AG04450 (cell line): ENCODE data around the gene MAML1. TPM values are rescaled to one million over a fixed set of nuclear protein-coding genes. Genes with fewer than 3 reads are reported as not detected.

Experiments
- CTCF ChIA-PET: fragments of 300-600, 350-600 bp; formaldehyde crosslinking; extraction: SDS; loops from one replicate; lab custom pipeline; 2022; ENCODE audit warnings: antibody characterized with exemption, inconsistent platforms; lab: Charles Lee
- POLR2A ChIA-PET: fragments of 350-600 bp; formaldehyde crosslinking; extraction: SDS; loops from one replicate; lab custom pipeline; 2021; ENCODE audit warnings: antibody characterized with exemption, inconsistent platforms; lab: Yijun Ruan, JAX
- DNase-seq: peaks from one replicate; pipeline ENCODE4 v3.0.0-alpha.2; 2011; ENCODE audit warnings: low read depth, low spot score
- H3K27ac ChIP-seq: one replicate; pipeline ENCODE4 v1.5.1; 2012; ENCODE audit warnings: low read depth, low read length, control low read depth
- H3K27me3 ChIP-seq: one replicate; pipeline ENCODE4 v1.6.0; 2012; ENCODE audit warnings: low read length; ENCODE audit not compliant: control insufficient read depth, insufficient read depth
- H3K4me3 ChIP-seq: 2 replicates; pipeline ENCODE4 v1.5.1; 2011; ENCODE audit warnings: mild to moderate bottlenecking, low read depth, low read length, control low read depth
- H3K9me3 ChIP-seq: 2 replicates; pipeline ENCODE4 v1.5.1; 2012; ENCODE audit warnings: low read length; ENCODE audit not compliant: control insufficient read depth, insufficient read depth
- CTCF ChIP-seq: IDR thresholded peaks from 2 replicates; pipeline ENCODE4 v1.5.1; 2011; ENCODE audit warnings: low read depth, low read length, control low read depth, inconsistent platforms
- polyA plus RNA-seq: library from polyadenylated mRNA; depleted of rRNA; stranded (reverse); fragments of >200 nt; gene quantifications from 2 replicates; pipeline ENCODE4 v1.2.3, GENCODE V29; 2011

MAML1 gene
- polyA plus RNA-seq, 1 experiment: 4.9 TPM

GRCh38 chr5:179763215-179763945 is 30.8 kb downstream of the MAML1 start:
- no peak overlapping the region for H3K4me3 ChIP-seq
- TF ChIP-seq CTCF: peak; percentile 90
- ChIA-PET CTCF (interaction anchor here (0.5 to 2.9 kb wide), 29 partner anchors 8 to 145 kb away, joined by 3 to 15 read pairs (median 5); partner anchors contain the start of genes HNRNPH1, LTC4S and MAML1), POLR2A (interaction anchor here (0.6 to 1.6 kb wide), 4 partner anchors 31 to 140 kb away, joined by 4 to 7 read pairs (median 6); partner anchors contain the start of gene MAML1)
- H3K27ac ChIP-seq: peak overlapping the region; percentile 96
- H3K9me3 ChIP-seq: no peaks in the 10 kb centered on the region; the same call in 1 of the 2 replicates
- no peaks in the 10 kb centered on the region for H3K27me3 ChIP-seq
- DNase-seq: peak; percentile 84

GRCh38 chr5:179764056-179764455 is 31.4 kb downstream of the MAML1 start:
- Histone ChIP-seq H3K4me3 (no peak overlapping the region), H3K9me3 (no peaks in the 10 kb centered on the region; the same call in 1 of the 2 replicates), H3K27me3 (no peaks in the 10 kb centered on the region), H3K27ac (peak overlapping the region; percentile 96)
- no peak for TF ChIP-seq CTCF
- CTCF ChIA-PET: interaction anchor here (1.2 to 2.9 kb wide), 7 partner anchors 13 to 142 kb away, joined by 3 to 15 read pairs (median 11); partner anchors contain the start of gene MAML1
- DNase-seq: no peak
- POLR2A ChIA-PET: interaction anchor here (0.6 kb wide), 1 partner anchor 38 kb away, joined by 6 read pairs; no protein-coding TSS in a partner anchor

DNA sequence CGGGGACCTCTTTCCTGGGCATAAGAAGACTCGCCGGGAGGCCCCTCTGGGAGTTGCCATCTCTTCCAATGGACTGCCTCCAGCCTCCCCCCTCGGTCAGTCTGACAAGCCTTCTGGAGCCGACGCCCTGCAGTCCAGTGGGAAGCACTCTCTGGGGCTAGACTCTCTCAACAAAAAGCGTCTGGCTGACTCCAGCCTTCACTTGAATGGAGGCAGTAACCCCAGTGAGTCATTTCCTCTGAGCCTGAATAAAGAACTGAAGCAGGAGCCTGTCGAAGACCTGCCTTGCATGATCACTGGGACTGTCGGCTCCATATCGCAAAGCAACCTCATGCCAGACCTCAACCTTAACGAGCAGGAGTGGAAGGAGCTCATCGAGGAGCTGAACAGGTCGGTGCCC is 32.8 kb downstream of the MAML1 start:
- H3K27me3 ChIP-seq: no peaks in the 10 kb centered on the region
- no peak for TF ChIP-seq CTCF
- CTCF ChIA-PET: no interaction called here
- H3K9me3 ChIP-seq: no peaks in the 10 kb centered on the region; the same call in 1 of the 2 replicates
- H3K4me3 ChIP-seq: no peak overlapping the region
- no peak for DNase-seq
- POLR2A ChIA-PET: no interaction called here
- peak overlapping the region; percentile 70 for H3K27ac ChIP-seq

- no peak for TF ChIP-seq CTCF
- POLR2A ChIA-PET: interaction anchor here (0.7 kb wide), 1 partner anchor 36 kb away, joined by 8 read pairs; no protein-coding TSS in a partner anchor
- H3K27ac ChIP-seq: peak overlapping the region; percentile 70
- H3K4me3 ChIP-seq: no peak overlapping the region
- no peaks in the 10 kb centered on the region for H3K27me3 ChIP-seq
- no peaks in the 10 kb centered on the region; the same call in 1 of the 2 replicates for H3K9me3 ChIP-seq
- no peak for DNase-seq
- CTCF ChIA-PET: interaction anchor here (0.5 kb wide), 1 partner anchor 29 kb away, joined by 3 read pairs; no protein-coding TSS in a partner anchor
Measured at GRCh38 chr5:179766021-179766725, 33.6 kb downstream of the MAML1 start.
